Endothelial cell of umbilical vein (primary cell): ENCODE data around the gene FOXP1. TPM values are rescaled to one million over a fixed set of nuclear protein-coding genes. Genes with fewer than 3 reads are reported as not detected.
A peak's percentile ranks its signal among the peaks of the same experiment; 100 is the strongest.

Source experiments
- BruUV-seq: library from RNA; stranded (reverse); fragments of 400-500 nt; replicated peaks from 2 replicates; lab custom pipeline; 2021; lab: Mats Ljungman, UMichigan
- CTCF ChIA-PET: fragments of 300-600, 350-600 bp; sonication (Branson Sonifier 250); formaldehyde crosslinking; loops from one replicate; lab custom pipeline; 2021; ENCODE audit warnings: antibody characterized with exemption, inconsistent platforms; lab: Charles Lee
- POLR2A ChIA-PET: fragments of 300-600, 350-600 bp; sonication (Branson Sonifier 250); formaldehyde crosslinking; loops from one replicate; lab custom pipeline; 2021; ENCODE audit warnings: antibody characterized with exemption, inconsistent platforms; lab: Charles Lee
- DNase-seq: peaks from one replicate; pipeline ENCODE4 v3.0.0-alpha.2; 2011; ENCODE audit warnings: low read depth, low spot score
- FAIRE-seq: peaks from 2 replicates; lab custom pipeline; 2011; peaks lifted over from hg19 to GRCh38; lab: Jason Lieb, UNC
- H2AFZ ChIP-seq: 2 replicates; pipeline ENCODE4 v1.6.0; 2012; ENCODE audit warnings: low read depth, low read length, control low read depth, inconsistent platforms
- H3K27ac ChIP-seq: 2 replicates; pipeline ENCODE4 v1.5.1; 2011; ENCODE audit warnings: low read depth, mild to moderate bottlenecking, control low read depth, low read length, moderate library complexity; ENCODE audit not compliant: insufficient read depth
- H3K27me3 ChIP-seq, 2 experiments: 2 replicates each; pipeline versions ENCODE4 v1.6.0 to v1.6.1; 2011; ENCODE audit warnings: low read length in 2 of 2, mixed read lengths in 1 of 2; ENCODE audit not compliant: control insufficient read depth in 2 of 2, insufficient read depth in 2 of 2
- H3K36me3 ChIP-seq, 2 experiments: 2 replicates in 1 of 2; 3 replicates in 1 of 2; pipeline ENCODE4 v1.5.1; 2011; ENCODE audit warnings: low read length in 2 of 2, mild to moderate bottlenecking in 1 of 2, moderate library complexity in 1 of 2; ENCODE audit not compliant: control insufficient read depth in 2 of 2, insufficient read depth in 2 of 2; ENCODE audit errors: extremely low read depth in 1 of 2
- H3K4me1 ChIP-seq: 3 replicates; pipeline ENCODE4 v1.5.1; 2011; ENCODE audit warnings: mild to moderate bottlenecking, low read length; ENCODE audit not compliant: control insufficient read depth, insufficient read depth; ENCODE audit errors: extremely low read depth
- H3K4me2 ChIP-seq: 2 replicates; pipeline ENCODE4 v1.6.1; 2011; ENCODE audit warnings: low read length, control low read depth, mixed read lengths; ENCODE audit not compliant: insufficient read depth
- H3K4me3 ChIP-seq, 3 experiments: fragments of 200-600 bp in 1 of 3; sonication (generic), shearing (Covaris generic) in 1 of 3; replicated peaks in 1 of 3; 2 replicates each; pipeline ENCODE4 v1.5.1; 2011 to 2016; ENCODE audit warnings: control low read depth in 3 of 3, low read length in 3 of 3, mild to moderate bottlenecking in 2 of 3, inconsistent platforms in 1 of 3, low read depth in 1 of 3, moderate library complexity in 1 of 3; ENCODE audit not compliant: insufficient read depth in 1 of 3
- H3K79me2 ChIP-seq: 2 replicates; pipeline ENCODE4 v1.6.0; 2012; ENCODE audit warnings: low read length, inconsistent platforms; ENCODE audit not compliant: control insufficient read depth, insufficient read depth
- H3K9ac ChIP-seq: replicated peaks from 2 replicates; pipeline ENCODE3; 2011; ENCODE audit warnings: low read length, control low read depth; ENCODE audit not compliant: insufficient read depth; ENCODE audit errors: extremely low read depth
- H3K9me1 ChIP-seq: replicated peaks from 3 replicates; pipeline ENCODE4 v1.6.0; 2011; ENCODE audit warnings: mild to moderate bottlenecking, low read length; ENCODE audit not compliant: control insufficient read depth, insufficient read depth; ENCODE audit errors: extremely low read depth
- H3K9me3 ChIP-seq: replicated peaks from 2 replicates; pipeline ENCODE4 v1.5.1; 2012; ENCODE audit warnings: low read length, inconsistent platforms; ENCODE audit not compliant: control insufficient read depth, insufficient read depth
- H4K20me1 ChIP-seq: replicated peaks from 2 replicates; pipeline ENCODE3; 2011; ENCODE audit warnings: mild to moderate bottlenecking, low read length; ENCODE audit not compliant: control insufficient read depth, insufficient read depth; ENCODE audit errors: extremely low read depth
- EZH2 ChIP-seq: IDR thresholded peaks from 2 replicates; pipeline ENCODE4 v1.6.1; 2012; ENCODE audit warnings: borderline replicate concordance, low read depth, mild to moderate bottlenecking, moderate library complexity, low read length, inconsistent platforms; ENCODE audit not compliant: severe bottlenecking
- FOS ChIP-seq: IDR thresholded peaks from 2 replicates; pipeline ENCODE4 v1.6.1; 2011; ENCODE audit warnings: mild to moderate bottlenecking, low read length, moderate library complexity, borderline replicate concordance; ENCODE audit not compliant: insufficient read depth
- GATA2 ChIP-seq: IDR thresholded peaks from 2 replicates; pipeline ENCODE4 v1.7.0; 2011; ENCODE audit warnings: low read depth, mild to moderate bottlenecking, moderate library complexity, mixed read lengths, low read length; ENCODE audit not compliant: insufficient read length, insufficient read depth
- JUN ChIP-seq: IDR thresholded peaks from 2 replicates; pipeline ENCODE4 v1.6.1; 2011; ENCODE audit warnings: borderline replicate concordance, low read depth; ENCODE audit not compliant: insufficient read length, insufficient read depth
- MYC ChIP-seq: IDR thresholded peaks from one replicate; pipeline ENCODE4 v1.6.1; 2011; ENCODE audit warnings: mild to moderate bottlenecking, low read depth, low read length
- POLR2A ChIP-seq: IDR thresholded peaks from 2 replicates; pipeline ENCODE4 v1.6.1; 2012; ENCODE audit warnings: low read depth, mild to moderate bottlenecking, control low read depth, low read length
- POLR2AphosphoS5 ChIP-seq: IDR thresholded peaks from 2 replicates; pipeline ENCODE4 v1.6.1; 2012; ENCODE audit warnings: low read depth, mild to moderate bottlenecking, control low read depth, low read length, moderate library complexity; ENCODE audit not compliant: insufficient read depth
- dilution Hi-C: fragments of 300-500 bp; cut with MboI; formaldehyde crosslinking; loops from one replicate; pipeline ENCODE4 v1.15.0; 2019; ENCODE audit warnings: low sequenced_read_pairs; ENCODE audit not compliant: extremely low pct_ligation_motif_present
- intact Hi-C: fragments of 100-400 bp; cut with micrococcal nuclease; formaldehyde crosslinking; loops from one replicate; pipeline ENCODE4 v1.10.0; 2022
- polyA plus RNA-seq, 4 experiments: library from polyadenylated mRNA; depleted of rRNA in 3 of 4; stranded (reverse) in 3 of 4; unstranded in 1 of 4; fragments of >200 nt; gene quantifications; 2 replicates each; pipeline versions ENCODE4 v1.2.1 to v1.2.3, GENCODE V29; 2011 to 2012; ENCODE audit warnings: missing spikeins in 1 of 4
- total RNA-seq: library from RNA; stranded (reverse); gene quantifications from 2 replicates; pipeline ENCODE4 v1.2.3, GENCODE V29; 2021
- TF ChIP-seq, protein P1 (sequence below): IDR thresholded peaks from 2 replicates; pipeline ENCODE4 v1.6.1; 2011; ENCODE audit not compliant: insufficient read depth, insufficient read length
- TF ChIP-seq, protein P2 (sequence below), 2 donors: IDR thresholded peaks; 1 replicate in 1 of 2; 2 replicates in 1 of 2; pipeline ENCODE4 v1.5.1; 2011; ENCODE audit warnings: low read length in 2 of 2, mild to moderate bottlenecking in 2 of 2, moderate library complexity in 2 of 2, control low read depth in 1 of 2, inconsistent platforms in 1 of 2, low read depth in 1 of 2; ENCODE audit not compliant: insufficient read depth in 1 of 2; ENCODE audit errors: extremely low read depth in 1 of 2

FOXP1 gene
- total and polyA plus RNA-seq, 2 donors (not counting 3 experiments of a cell fraction or from before 2014, with no cell fraction given) = 41.0 to 107 TPM

DNA sequence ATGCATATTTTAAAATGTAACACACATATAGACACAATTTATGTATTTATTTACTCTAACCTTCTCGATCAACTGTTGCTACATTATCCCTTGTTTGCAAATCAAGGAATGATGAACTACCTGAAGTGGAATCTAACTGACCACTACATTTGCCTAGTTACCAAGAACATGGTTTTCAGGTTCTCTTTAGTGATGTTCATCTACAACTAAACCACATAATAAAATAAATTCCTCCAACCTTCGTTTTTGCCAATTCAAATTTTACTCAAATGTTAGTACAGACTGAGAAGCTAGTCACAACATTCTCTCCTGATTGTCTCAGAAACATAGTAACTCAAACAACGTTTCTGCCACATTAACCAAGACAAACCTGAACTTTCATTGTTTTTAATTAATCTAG is 521.9 kb downstream of the FOXP1 start:
- BruUV-seq = no TSS peak
- TF ChIP-seq JUN (no peak), EZH2 (no peak), GATA2 (no peak), POLR2A (no peak), POLR2AphosphoS5 (no peak), FOS (no peak), MYC (no peak)
- TF ChIP-seq, protein P1, sequence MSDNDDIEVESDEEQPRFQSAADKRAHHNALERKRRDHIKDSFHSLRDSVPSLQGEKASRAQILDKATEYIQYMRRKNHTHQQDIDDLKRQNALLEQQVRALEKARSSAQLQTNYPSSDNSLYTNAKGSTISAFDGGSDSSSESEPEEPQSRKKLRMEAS = no peak
- TF ChIP-seq, protein P2, sequence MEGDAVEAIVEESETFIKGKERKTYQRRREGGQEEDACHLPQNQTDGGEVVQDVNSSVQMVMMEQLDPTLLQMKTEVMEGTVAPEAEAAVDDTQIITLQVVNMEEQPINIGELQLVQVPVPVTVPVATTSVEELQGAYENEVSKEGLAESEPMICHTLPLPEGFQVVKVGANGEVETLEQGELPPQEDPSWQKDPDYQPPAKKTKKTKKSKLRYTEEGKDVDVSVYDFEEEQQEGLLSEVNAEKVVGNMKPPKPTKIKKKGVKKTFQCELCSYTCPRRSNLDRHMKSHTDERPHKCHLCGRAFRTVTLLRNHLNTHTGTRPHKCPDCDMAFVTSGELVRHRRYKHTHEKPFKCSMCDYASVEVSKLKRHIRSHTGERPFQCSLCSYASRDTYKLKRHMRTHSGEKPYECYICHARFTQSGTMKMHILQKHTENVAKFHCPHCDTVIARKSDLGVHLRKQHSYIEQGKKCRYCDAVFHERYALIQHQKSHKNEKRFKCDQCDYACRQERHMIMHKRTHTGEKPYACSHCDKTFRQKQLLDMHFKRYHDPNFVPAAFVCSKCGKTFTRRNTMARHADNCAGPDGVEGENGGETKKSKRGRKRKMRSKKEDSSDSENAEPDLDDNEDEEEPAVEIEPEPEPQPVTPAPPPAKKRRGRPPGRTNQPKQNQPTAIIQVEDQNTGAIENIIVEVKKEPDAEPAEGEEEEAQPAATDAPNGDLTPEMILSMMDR (IDR thresholded peaks at IDR 0.05; ENCODE audit: extremely low read depth in 1 of 2, insufficient read depth in 1 of 2, low read depth in 1 of 2, low read length in 2 of 2) = no peak
- intact Hi-C loops = loop anchor here (1.0 to 10.0 kb wide), 6 partner anchors 12 to 967 kb away; no protein-coding TSS in a partner anchor
- Histone ChIP-seq H3K4me1 (peaks cover 76% of the 10 kb centered on the region), H4K20me1 (peaks cover 2% of the 10 kb centered on the region), H3K9me3 (no peaks in the 10 kb centered on the region), H3K27ac (peak overlapping the region; percentile 83), H3K79me2 (peaks cover 79% of the 10 kb centered on the region), H3K9me1 (no peaks in the 10 kb centered on the region), H3K9ac (peak overlapping the region; percentile 88), H3K27me3 (no peaks in the 10 kb centered on the region), H3K4me3 (peak overlapping the region in 2 of 3 experiments; percentile 64 to 93), H3K36me3 (no peaks in the 10 kb centered on the region), H2AFZ (no peak overlapping the region), H3K4me2 (peak overlapping the region; percentile 99)
- DNase-seq (peak; percentile 56), FAIRE-seq (no peak)
- CTCF ChIA-PET = interaction anchor here (1.3 to 5.6 kb wide), 8 partner anchors 9 to 591 kb away, joined by 4 to 23 read pairs (median 6); no protein-coding TSS in a partner anchor
- dilution Hi-C loops = no loop called here
- POLR2A ChIA-PET = interaction anchor here (0.9 kb wide), 1 partner anchor 9 kb away, joined by 3 read pairs; no protein-coding TSS in a partner anchor
